Measurements from ENCODE around the gene GLRA1.
"Not testable (repeated sequence)": the region's sequence is repeated elsewhere in the genome, so short reads cannot be mapped to it uniquely, and the experiment has no call there.

GLRA1 gene

DNA sequence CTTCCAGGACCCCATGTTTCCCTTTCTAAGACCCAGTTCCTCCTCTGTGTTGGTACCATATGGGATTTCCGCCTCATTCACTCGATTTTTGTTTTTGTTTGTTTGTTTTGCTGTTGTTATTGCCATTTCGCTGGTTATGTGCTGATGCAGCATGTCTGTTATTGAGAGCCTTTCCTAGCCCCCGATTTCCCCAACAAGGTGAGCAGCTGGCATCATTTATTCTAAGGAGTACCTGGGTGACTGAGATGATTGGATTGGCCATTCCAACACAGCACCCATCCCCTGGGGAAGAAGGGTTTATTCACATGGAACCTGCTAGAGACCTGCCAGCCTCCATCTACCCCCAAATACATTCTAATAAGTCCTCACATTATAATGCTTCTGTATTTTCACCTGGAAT is 2.7 kb downstream of the GLRA1 start:
- in situ Hi-C loops (cut with HindIII; ENCODE audit: low sequenced_read_pairs), result no loop called here

DNA sequence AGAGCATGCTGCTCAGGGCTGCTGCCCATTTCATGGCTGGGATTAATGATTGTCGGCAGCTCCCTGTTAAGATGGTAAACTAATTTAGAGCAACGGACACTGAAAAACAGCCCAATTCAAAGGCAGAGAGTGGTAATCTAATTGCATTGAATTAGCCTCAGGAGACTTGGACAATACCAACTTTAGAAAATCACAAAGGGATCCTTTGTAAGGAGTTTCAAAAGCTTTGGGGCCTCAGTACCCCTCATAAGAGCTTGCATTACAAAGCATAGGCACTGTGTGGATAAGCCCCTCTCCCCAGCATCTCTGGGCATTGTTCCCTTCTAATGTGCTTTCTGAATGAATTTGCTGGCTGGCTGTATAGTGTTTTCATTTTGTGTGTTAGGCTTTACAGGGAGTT is 6.7 kb downstream of the GLRA1 start:
- in situ Hi-C loops (cut with HindIII; ENCODE audit: low sequenced_read_pairs), result no loop called here

DNA sequence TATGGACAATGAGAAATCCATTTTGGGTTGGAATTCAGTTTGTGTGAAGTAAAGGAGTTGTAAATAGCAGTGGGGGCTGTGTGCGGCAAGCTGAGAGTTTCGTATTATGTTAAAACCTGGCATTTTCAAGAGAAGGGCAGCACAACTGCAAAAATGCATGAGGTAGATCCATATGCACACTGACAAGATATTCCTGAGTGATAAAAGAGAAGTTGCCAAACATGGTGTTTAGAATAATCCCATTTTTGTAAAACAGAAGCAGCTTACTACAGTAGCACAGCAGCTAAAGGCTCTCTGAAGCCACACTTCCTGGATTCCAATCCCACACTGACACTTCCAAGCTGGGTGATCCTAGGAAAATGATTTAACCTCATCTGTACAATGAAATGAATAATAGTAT is 11.2 kb downstream of the GLRA1 start:
- in situ Hi-C loops (cut with HindIII; ENCODE audit: low sequenced_read_pairs), result no loop called here

DNA sequence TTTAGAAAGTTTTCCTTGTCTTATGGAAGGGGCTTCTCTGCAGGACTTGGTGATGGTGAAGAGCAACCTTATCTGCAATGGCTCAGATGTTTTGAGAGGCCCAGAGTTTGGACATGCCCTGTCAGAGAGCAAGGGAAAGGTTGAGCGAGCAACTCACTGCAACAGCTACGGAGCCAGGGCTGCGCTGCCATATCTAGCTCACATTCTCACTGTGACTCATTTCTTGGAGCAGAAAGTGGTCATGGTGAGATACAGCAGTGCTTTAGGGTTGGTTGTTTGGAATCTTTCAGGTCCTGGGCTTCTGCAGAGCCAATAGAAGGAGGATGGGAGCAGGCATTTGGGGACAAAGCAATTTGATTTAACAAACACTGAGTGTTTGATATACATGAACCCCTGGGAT is 12.3 kb downstream of the GLRA1 start:
- in situ Hi-C loops (cut with HindIII; ENCODE audit: low sequenced_read_pairs), result no loop called here

DNA sequence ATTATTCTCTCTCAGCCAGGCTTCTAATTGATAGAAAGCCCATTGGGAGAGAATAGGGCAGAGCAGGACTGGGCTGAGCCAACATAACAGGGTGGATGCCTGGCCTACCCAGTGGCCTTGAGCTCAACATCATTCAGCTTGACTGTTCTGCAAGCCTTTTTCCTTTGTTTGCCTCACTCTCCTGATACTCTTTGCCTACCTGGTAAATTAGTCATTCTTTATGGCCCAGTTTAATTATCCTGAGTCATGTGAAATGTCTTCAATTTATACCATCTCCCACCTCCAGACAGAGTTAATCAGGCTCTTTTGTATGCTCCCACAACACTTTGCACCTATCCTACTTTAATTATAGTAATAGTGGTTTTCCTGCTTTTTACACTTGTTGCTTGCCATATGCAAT is 13.6 kb downstream of the GLRA1 start:
- in situ Hi-C loops (cut with HindIII; ENCODE audit: low sequenced_read_pairs), result no loop called here

DNA sequence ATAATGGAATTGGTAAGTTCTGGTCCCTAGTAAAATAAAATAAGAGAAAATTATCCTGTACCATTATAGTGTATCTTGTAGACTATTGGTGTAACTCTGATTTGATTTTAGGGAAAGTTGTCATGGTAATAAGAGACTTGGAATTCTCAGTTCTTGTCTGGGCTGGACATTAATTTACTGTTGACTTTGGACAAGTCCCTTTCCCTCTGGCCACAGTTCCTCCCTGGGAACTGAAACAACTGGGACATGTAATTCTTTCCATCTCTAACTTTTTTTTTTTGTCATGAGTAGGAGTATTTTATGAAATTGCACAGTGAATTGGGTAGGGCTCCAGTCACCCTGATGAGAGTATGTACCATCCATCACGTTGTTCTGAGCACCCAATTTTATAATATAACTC is 15.0 kb downstream of the GLRA1 start:
- in situ Hi-C loops (cut with HindIII; ENCODE audit: low sequenced_read_pairs), result no loop called here

DNA sequence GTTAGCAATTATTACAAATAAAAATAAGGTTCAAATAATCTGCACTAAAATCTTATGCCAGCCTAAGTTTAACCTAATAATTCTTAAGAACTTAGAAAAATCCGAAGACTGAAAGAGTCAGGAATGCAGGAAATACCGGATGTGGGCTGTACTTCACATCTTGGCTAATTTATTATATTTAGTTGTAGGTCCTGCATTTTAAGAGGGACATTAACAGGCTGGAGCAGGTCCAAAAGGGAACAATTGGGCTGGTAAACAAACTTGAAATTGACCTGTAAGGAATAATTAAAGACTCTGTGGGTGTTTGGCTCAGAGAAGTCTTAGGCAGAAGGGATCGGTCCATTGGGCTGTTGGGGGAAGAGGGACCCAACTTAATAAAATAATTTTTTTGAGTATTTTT is 18.4 kb downstream of the GLRA1 start:
- in situ Hi-C loops (cut with HindIII; ENCODE audit: low sequenced_read_pairs), result no loop called here

DNA sequence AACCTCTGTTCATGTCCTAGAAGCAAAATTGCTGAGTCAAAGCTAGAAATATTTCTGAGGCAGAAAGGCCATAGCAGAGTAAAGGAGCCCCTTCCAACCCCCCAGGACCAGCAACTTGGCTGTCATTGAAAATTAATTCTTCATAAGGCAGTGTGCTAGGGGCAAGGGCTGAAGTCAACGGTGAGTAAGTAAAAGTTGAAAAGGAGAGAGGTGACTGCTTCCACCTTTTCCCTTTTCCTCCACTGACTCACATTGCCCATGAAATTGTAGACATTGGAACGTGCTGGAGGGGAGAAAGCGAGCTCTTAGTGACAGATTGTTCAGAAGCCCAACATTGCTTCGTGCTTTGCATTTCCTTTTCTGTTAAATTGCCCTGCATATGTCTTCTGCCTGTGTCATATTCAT is 19.1 kb downstream of the GLRA1 start:
- in situ Hi-C loops (cut with HindIII; ENCODE audit: low sequenced_read_pairs), result no loop called here

DNA sequence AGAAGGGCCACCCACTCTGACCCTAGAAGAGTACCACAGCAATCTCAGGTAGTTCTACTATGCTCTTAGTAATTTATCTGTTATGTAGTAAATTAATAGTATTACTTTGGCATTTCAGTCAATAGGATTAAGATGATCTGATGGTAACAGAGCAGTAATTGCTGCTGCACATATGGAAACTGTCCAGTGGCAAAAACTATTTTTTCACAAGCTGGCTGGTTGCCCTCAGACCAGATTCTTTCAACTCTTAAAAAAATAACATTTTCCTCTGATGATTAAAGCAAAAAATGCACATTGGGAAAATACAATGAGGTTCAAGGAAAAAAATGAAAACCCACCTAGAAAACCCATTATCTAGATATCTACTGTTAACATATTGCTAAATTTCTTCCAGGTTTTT is 19.7 kb downstream of the GLRA1 start:
- in situ Hi-C loops (cut with HindIII; ENCODE audit: low sequenced_read_pairs), result loop anchor here (5.0 kb wide), 1 partner anchor 32 kb away; no protein-coding TSS in a partner anchor

DNA sequence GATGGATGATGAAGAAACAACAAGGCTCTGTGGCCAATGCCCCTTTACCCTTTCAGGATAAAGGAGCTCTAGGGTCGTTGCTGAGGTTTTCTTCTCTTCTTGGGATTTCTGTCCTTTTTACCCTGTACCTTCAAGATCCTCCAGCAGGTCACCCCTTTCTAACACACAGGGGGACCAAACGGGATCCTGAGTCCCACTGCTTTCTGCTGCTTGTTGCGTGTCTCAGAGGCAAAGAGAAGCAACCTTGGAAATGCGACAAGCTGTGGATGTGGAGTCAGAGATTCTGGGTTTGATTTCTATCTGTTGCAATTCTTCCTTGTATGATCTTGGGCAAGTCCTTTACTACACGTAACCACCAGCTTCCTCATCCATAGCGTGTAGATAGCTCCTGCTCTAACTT is 20.5 kb downstream of the GLRA1 start:
- in situ Hi-C loops (cut with HindIII; ENCODE audit: low sequenced_read_pairs), result loop anchor here (5.0 kb wide), 1 partner anchor 33 kb away; no protein-coding TSS in a partner anchor

DNA sequence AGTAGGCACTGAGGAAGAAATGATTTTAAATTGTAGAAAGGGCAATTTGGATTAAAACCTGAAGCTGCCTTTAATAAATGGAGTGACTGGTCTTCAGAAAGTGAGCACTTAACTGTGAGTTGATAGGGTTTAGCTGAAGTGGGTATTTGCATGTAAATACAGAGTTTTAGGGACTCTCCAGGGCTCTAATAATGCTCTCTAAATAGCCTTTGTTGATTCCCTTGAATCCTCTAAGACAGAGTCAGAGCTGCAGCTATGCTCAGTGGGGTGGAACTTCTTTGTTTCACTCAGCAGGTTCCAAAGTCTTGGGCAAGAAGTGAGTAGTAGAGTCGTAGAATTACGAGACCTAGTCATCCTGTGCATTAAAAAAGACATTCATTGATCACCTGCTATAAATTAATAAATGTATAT is 21.4 kb downstream of the GLRA1 start:
- in situ Hi-C loops (cut with HindIII; ENCODE audit: low sequenced_read_pairs), result loop anchor here (5.0 kb wide), 1 partner anchor 34 kb away; no protein-coding TSS in a partner anchor

DNA sequence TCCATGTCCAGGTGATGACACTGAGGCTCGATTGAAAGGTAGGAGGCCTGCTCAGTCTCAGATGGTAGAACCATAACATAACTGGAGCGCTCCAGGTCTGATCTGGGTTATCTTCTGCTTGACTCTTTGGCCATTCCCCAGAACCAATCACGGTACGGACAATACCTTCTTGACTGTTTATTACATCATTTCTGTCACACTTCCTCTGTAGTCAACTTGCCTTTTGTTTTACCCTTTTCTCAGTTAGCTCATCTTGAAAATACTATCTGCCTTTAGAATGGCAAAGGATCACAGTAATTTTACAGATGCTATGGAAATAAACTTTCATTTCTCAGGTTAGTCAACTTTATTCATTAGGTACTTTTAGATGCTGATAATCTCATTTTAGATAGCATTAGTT is 22.4 kb downstream of the GLRA1 start:
- in situ Hi-C loops (cut with HindIII; ENCODE audit: low sequenced_read_pairs), result loop anchor here (5.0 kb wide), 1 partner anchor 35 kb away; no protein-coding TSS in a partner anchor

DNA sequence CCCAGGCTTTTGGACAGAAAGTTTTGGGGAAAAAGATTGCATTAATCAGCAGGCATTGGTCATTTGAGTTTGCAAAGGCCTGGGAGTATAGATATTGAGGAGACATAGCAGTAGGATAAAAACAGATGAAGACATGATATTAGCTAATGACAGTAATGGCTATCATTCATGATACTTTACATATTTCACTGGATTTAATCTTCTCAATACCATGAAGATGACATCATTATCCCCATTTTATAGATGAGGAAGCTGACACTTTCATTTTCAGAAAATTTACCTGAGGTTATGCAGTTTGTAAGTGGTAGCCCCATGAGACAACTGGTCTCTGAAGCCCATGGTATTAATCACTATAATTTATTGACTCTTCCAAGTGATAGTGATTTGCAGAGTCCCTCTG is 23.0 kb downstream of the GLRA1 start:
- in situ Hi-C loops (cut with HindIII; ENCODE audit: low sequenced_read_pairs), result loop anchor here (5.0 kb wide), 1 partner anchor 36 kb away; no protein-coding TSS in a partner anchor

DNA sequence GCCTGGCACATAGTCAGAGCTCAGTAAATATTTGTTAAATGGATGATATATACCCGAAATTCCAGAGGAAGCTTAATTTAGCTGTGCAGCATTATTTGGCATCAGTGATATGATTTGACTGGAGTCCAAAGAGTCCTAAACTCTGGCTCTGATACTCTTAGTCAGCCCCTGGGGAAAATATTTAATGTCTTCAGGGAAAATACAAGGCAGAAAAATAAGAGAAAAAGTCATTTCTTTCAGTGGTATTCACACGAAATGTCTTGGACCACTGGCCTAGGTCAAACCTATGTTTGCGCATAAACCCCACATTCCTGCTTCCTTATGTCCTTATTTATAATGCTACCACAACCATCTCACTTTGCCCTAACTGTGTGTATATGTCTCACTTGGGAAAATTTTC is 23.8 kb downstream of the GLRA1 start:
- in situ Hi-C loops (cut with HindIII; ENCODE audit: low sequenced_read_pairs), result loop anchor here (5.0 kb wide), 1 partner anchor 36 kb away; no protein-coding TSS in a partner anchor

DNA sequence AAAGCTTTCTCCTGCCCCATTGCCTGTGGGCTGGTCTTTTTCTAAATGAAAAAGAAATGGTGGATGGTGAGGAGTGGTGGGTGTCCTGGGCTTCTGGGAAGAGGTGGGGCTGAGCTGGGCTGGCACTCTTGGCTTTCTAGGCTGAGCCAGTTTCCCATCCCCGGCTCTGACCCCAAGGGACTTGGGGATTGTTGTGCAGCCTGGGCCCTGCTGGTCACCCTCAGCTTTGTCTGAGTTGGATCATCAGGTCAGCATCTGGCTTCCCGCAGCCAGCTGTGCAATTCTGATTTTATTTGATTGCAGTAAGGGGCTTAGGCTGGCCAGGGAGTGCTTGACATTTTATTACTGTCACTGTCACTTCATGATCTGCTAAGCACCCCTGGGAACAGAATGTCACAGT is 25.3 kb downstream of the GLRA1 start:
- in situ Hi-C loops (cut with HindIII; ENCODE audit: low sequenced_read_pairs), result no loop called here

DNA sequence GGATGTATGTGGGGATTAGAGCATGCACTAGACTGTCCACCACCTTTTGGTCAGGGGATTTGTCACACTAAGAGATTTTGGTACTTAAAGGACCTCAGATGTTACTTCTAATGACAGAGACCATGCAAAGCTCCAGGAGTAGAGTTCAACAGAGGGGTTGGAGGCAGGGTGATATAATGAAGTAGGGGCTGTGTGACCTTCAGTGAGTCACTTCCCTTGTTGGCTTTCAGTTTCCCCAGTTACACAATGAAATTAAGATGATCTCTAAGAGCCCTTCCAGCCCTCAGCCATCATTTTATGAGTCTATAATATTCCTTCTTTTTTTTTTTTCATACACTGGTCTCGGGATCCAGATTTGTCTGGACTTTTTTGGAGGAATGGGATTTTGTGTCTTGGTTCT is 26.8 kb downstream of the GLRA1 start:
- in situ Hi-C loops (cut with HindIII; ENCODE audit: low sequenced_read_pairs), result no loop called here

DNA sequence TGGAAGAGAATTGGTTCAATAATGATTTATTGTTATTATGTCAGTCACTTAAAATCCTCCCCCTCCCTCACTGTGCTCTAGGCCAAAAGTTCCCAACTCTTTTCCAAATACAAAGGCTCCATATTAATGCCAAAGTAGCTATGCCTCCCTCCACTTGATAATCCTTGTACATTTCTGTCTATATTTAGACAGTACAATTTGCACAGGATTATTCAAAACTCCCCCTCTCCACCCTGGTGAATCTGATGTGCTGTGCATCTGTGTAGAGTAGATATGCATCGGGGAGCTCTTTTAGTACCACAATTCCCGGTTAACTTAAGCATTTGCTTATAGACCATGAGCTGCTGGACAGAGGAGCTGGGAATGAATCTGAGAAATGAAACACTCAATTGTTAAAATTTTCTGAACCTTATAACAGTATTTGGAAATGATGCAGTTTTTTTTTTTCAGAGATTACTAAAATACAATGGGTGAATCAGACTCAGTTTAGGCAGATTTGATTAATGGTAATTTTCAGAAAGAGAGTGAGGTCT is 27.6 kb downstream of the GLRA1 start:
- in situ Hi-C loops (cut with HindIII; ENCODE audit: low sequenced_read_pairs), result no loop called here

DNA sequence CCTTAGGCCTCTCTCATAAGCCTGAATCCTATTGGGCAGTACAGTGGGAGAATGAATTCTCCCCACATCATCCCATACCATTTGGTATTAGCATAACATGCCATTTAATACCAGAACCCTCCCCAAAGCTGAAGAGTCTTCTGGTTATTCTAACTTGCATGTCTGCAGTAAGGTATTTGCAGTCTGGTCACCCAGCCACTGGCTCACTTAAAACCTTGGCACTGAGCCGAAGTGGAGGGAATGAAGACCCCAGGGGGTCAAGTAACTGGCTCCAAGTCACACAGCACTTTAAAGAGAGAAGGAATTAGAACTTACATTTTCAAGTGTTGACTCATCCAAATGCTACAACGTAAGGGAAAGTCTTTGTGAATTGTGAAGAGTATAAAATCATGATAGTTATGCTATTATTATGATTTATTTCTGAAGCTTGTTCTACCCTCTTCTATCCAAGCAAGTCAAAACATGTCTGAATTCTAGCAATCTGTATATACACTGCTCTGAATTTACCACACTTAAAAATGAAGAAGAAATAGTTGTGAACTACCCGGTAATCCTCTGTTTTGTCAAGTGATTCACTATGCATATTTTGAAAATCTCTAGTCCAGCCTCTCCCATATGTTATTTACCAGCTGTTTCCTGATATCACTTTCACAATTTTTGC is 28.5 kb downstream of the GLRA1 start:
- in situ Hi-C loops (cut with HindIII; ENCODE audit: low sequenced_read_pairs), result no loop called here

DNA sequence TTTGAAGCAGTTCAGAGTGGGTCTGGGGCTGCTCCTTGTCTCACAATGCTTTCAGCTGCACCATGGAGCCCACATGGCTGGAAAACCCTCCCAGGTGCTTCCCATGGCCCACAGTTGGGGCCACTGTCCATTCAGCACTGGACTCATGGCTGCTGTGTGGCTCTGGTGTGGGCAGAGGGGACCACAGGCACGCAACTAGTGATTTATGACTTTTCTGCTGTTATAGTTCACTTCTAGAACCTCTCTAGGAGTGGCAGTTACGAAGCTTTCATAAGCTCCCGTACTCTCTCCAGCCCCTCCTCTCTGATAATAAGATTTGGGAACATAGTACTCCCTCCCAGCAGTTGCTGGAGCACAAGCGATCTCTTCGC is 29.0 kb downstream of the GLRA1 start:
- in situ Hi-C loops (cut with HindIII; ENCODE audit: low sequenced_read_pairs), result no loop called here

DNA sequence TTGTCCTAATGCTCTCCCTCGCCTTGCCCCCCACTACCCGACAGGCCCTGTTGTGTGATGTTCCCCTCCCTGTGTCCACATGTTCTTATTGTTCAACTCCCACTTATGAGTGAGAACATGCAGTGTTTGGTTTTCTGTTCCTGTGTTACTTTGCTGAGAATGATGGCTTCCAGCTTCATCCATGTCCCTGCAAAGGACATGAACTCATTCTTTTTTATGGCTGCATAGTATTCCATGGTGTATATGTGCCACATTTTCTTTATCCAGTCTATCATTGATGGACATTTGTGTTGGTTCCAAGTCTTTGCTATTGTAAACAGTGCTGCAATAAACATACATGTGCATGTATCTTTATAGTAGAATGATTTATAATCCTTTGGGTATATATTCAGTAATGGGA is 31.2 kb downstream of the GLRA1 start:
- in situ Hi-C loops (cut with HindIII; ENCODE audit: low sequenced_read_pairs), result not testable (repeated sequence)

DNA sequence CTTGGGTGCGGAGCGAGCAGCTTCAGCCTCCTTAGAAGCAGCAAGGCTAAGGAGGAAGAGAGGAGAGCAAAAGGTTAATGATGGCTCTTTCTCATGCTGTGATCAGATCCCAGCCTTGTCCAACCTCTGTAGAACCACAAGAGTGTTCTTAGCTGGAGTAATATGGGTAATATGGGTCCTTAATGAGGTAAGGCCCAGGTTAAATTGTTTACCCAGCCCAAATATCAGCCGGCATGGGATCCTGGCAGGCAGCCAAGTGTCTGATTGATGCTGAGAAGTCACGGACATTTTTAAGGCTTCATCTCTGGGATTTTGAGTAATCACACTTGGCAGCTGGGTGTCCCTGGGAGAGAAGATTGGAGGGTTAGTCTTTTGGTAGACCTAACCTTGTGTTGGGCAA is 32.3 kb downstream of the GLRA1 start:
- in situ Hi-C loops (cut with HindIII; ENCODE audit: low sequenced_read_pairs), result no loop called here

DNA sequence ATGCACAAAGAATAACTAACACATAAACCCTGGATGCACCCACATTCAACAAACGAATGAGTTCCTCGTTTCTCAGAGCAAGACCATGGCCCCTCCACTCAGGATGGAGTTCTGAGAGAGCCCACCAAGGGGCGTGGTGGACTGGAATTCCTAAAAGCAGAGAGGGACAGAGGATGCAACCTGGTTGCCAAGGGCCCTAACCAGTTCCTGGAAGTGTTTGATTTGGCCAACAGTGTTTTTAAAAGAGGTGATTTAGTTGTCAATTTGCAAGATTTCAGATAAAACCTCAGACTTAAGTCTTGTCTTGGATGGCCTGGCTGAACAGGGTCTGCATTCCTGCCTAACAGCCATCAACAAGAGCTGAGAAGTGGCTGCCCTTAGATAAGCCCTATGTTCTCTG is 34.4 kb downstream of the GLRA1 start:
- in situ Hi-C loops (cut with HindIII; ENCODE audit: low sequenced_read_pairs), result no loop called here

DNA sequence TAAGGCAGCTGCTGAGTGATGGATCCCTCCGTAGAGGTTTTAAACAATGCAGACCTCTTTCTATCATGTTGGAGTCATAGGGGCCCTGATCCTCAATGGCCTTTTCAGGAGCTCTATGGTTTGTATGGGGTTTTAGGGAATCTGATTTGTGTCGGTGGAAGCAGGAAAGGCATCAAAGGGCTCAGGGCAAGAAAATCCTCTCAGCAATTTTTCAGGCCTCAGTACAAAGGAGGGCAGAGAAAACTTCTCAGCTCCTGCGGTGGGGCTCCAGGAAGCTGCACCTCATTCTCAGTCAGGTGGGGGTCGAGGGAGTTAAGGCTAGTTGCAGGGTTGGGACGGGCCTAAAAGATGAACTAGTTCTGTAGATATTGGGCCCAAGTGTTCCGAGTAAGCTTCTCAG is 35.0 kb downstream of the GLRA1 start:
- in situ Hi-C loops (cut with HindIII; ENCODE audit: low sequenced_read_pairs), result no loop called here
